CD14-positive monocyte (primary cell): ENCODE results near the gene TBCK. TPM values are rescaled to one million over a fixed set of nuclear protein-coding genes. Genes with fewer than 3 reads are reported as not detected.

Source experiments
- DNase-seq, 3 donors: peaks; one replicate each; pipeline ENCODE4 v3.0.0-alpha.2; 2011 to 2022
- H2AFZ ChIP-seq: 2 replicates; pipeline ENCODE4 v1.6.0; 2012; ENCODE audit warnings: mild to moderate bottlenecking, low read depth, low read length, inconsistent platforms; ENCODE audit not compliant: insufficient read depth, poor library complexity, severe bottlenecking
- H3K27ac ChIP-seq, 2 donors: 1 replicate in 1 of 2; 2 replicates in 1 of 2; pipeline ENCODE4 v1.5.1; 2012 to 2013; ENCODE audit warnings: low read length in 2 of 2, control low read depth in 1 of 2, inconsistent platforms in 1 of 2, low read depth in 1 of 2, mild to moderate bottlenecking in 1 of 2
- H3K27me3 ChIP-seq, 2 donors: one replicate each; pipeline versions ENCODE4 v1.6.0 to v1.6.1; 2011 to 2013; ENCODE audit warnings: low read length in 2 of 2; ENCODE audit not compliant: control insufficient read depth in 2 of 2, insufficient read depth in 2 of 2
- H3K36me3 ChIP-seq, 2 donors: replicated peaks in 1 of 2; 1 replicate in 1 of 2; 2 replicates in 1 of 2; pipeline versions ENCODE4 v1.5.1 to v1.6.1; 2012 to 2013; ENCODE audit warnings: low read length in 2 of 2, control low read depth in 1 of 2, inconsistent platforms in 1 of 2, mild to moderate bottlenecking in 1 of 2; ENCODE audit not compliant: insufficient read depth in 2 of 2, control insufficient read depth in 1 of 2
- H3K4me1 ChIP-seq, 2 donors: 1 replicate in 1 of 2; 2 replicates in 1 of 2; pipeline versions ENCODE4 v1.5.1 to v1.6.1; 2012 to 2013; ENCODE audit warnings: low read length in 2 of 2, control low read depth in 1 of 2, inconsistent platforms in 1 of 2, mild to moderate bottlenecking in 1 of 2, moderate library complexity in 1 of 2; ENCODE audit not compliant: insufficient read depth in 2 of 2, control insufficient read depth in 1 of 2
- H3K4me2 ChIP-seq: replicated peaks from 2 replicates; pipeline ENCODE3; 2012; ENCODE audit warnings: low read length, moderate library complexity, mild to moderate bottlenecking; ENCODE audit not compliant: poor library complexity, severe bottlenecking; ENCODE audit errors: extremely low read depth
- H3K4me3 ChIP-seq, 3 experiments: fragments of 200-600 bp in 1 of 3; sonication (generic) in 1 of 3; replicated peaks in 1 of 3; 1 replicate in 2 of 3; 2 replicates in 1 of 3; pipeline ENCODE4 v1.5.1; 2011 to 2013; ENCODE audit warnings: low read length in 3 of 3, mild to moderate bottlenecking in 3 of 3, control low read depth in 2 of 3, low read depth in 2 of 3, inconsistent platforms in 1 of 3, moderate library complexity in 1 of 3
- H3K79me2 ChIP-seq: 2 replicates; pipeline ENCODE4 v1.6.0; 2012; ENCODE audit warnings: mild to moderate bottlenecking, control low read depth, inconsistent platforms, low read length, moderate library complexity; ENCODE audit not compliant: insufficient read depth
- H3K9ac ChIP-seq: 2 replicates; pipeline ENCODE4 v1.6.0; 2017; ENCODE audit warnings: low read length, mild to moderate bottlenecking; ENCODE audit not compliant: insufficient read depth, poor library complexity, severe bottlenecking
- H3K9me3 ChIP-seq, 2 donors: replicated peaks in 1 of 2; 1 replicate in 1 of 2; 2 replicates in 1 of 2; pipeline versions ENCODE4 v1.5.1 to v1.6.1; 2012 to 2013; ENCODE audit warnings: low read length in 2 of 2, control low read depth in 1 of 2; ENCODE audit not compliant: control insufficient read depth in 1 of 2, insufficient read depth in 1 of 2
- H4K20me1 ChIP-seq: 2 replicates; pipeline ENCODE4 v1.6.0; 2012; ENCODE audit warnings: mild to moderate bottlenecking, low read length, control low read depth, moderate library complexity; ENCODE audit not compliant: insufficient read depth
- H3K27ac Mint-ChIP-seq, 7 donors: one replicate each; pipeline ENCODE4 v1.8.0; 2020; ENCODE audit warnings: mild to moderate bottlenecking in 7 of 7, mixed read lengths in 7 of 7, moderate library complexity in 6 of 7, inconsistent platforms in 2 of 7
- H3K27me3 Mint-ChIP-seq, 3 donors: one replicate each; pipeline ENCODE4 v1.8.0; 2021 to 2022; ENCODE audit warnings: low read depth in 3 of 3, mild to moderate bottlenecking in 3 of 3, mixed read lengths in 3 of 3, moderate library complexity in 3 of 3, inconsistent platforms in 1 of 3
- H3K36me3 Mint-ChIP-seq, 2 donors: one replicate each; pipeline ENCODE4 v1.8.0; 2020; ENCODE audit warnings: mixed read lengths in 2 of 2, inconsistent platforms in 1 of 2, mild to moderate bottlenecking in 1 of 2
- H3K4me1 Mint-ChIP-seq: one replicate; pipeline ENCODE4 v1.8.0; 2020; ENCODE audit warnings: mild to moderate bottlenecking, mixed read lengths
- H3K4me3 Mint-ChIP-seq, 2 donors: one replicate each; pipeline ENCODE4 v1.8.0; 2020; ENCODE audit warnings: mild to moderate bottlenecking in 2 of 2, mixed read lengths in 2 of 2, moderate library complexity in 1 of 2
- H3K9me3 Mint-ChIP-seq, 7 donors: one replicate each; pipeline ENCODE4 v1.8.0; 2020 to 2022; ENCODE audit warnings: mixed read lengths in 7 of 7, mild to moderate bottlenecking in 6 of 7, moderate library complexity in 6 of 7, inconsistent platforms in 2 of 7
- CTCF ChIP-seq: fragments of 200-600 bp; IDR thresholded peaks from one replicate; pipeline ENCODE4 v1.8.0; 2022; ENCODE audit warnings: antibody characterized with exemption, mild to moderate bottlenecking
- WGBS: methylation state at CpG from one replicate; pipeline ENCODE4 v1.1.5; 2013; ENCODE audit warnings: missing lambda C conversion rate; ENCODE audit not compliant: insufficient coverage; 5-methylcytosine and 5-hydroxymethylcytosine counted together
- intact Hi-C, 2 donors: fragments of 100-400 bp; cut with micrococcal nuclease; formaldehyde crosslinking; loops; one replicate each; pipeline versions ENCODE4 v1.15.0 to v1.15.1; 2023
- polyA plus RNA-seq, 3 donors: library from polyadenylated mRNA; depleted of rRNA in 1 of 3; unstranded in 2 of 3; stranded (reverse) in 1 of 3; fragments of 300-500 nt in 2 of 3; fragments of >200 nt in 1 of 3; fragmentation: Illumina TruSeq in 2 of 3; gene quantifications; 1 replicate in 2 of 3; 2 replicates in 1 of 3; pipeline ENCODE4 v1.2.3, GENCODE V29; 2012 to 2021

Gene TBCK
- polyA plus RNA-seq, 3 donors, result 8.0 to 14.0 (median 12.5) TPM

- Mint-ChIP-seq H3K27me3 (peaks cover 0 to 2% (median 0%) of the 10 kb centered on the region in 3 donors), H3K4me1 (peaks cover 17% of the 10 kb centered on the region), H3K27ac (no peak overlapping the region), H3K4me3 (no peak overlapping the region), H3K9me3 (peaks cover 0 to 2% (median 0%) of the 10 kb centered on the region in 7 donors), H3K36me3 (peaks cover 4 to 5% of the 10 kb centered on the region in 2 donors)
- H3K27me3 ChIP-seq, result no peaks in the 10 kb centered on the region
- TF ChIP-seq CTCF, result no peak
- H3K4me3 ChIP-seq, result peak overlapping the region; percentile 94 to 100 (median 95)
- no peaks in the 10 kb centered on the region for H3K9me3 ChIP-seq
- H2AFZ ChIP-seq, result peak overlapping the region; percentile 81
- peaks cover 1 to 7% of the 10 kb centered on the region in 2 donors for H3K36me3 ChIP-seq
- H3K4me2 ChIP-seq, result peak overlapping the region; percentile 77
- 0% methylated on average over 6 of the region's 13 CpGs for WGBS
- intact Hi-C loops, result no loop called here
- peak; percentile 37 to 56 (median 48) for DNase-seq
- peak overlapping the region; percentile 94 for H3K9ac ChIP-seq
- H4K20me1 ChIP-seq, result no peaks in the 10 kb centered on the region
- H3K79me2 ChIP-seq, result peaks cover 86% of the 10 kb centered on the region
- peak overlapping the region; percentile 100 for H3K27ac ChIP-seq
- H3K4me1 ChIP-seq, result peaks cover 20 to 25% of the 10 kb centered on the region in 2 donors
Measured at GRCh38 chr4:106315476-106315967, 487 bp downstream of the TBCK start.

- H3K27me3 ChIP-seq, result no peaks in the 10 kb centered on the region
- H3K36me3 ChIP-seq, result peaks cover 0 to 2% of the 10 kb centered on the region in 2 donors
- peak overlapping the region; percentile 77 for H3K4me2 ChIP-seq
- no CpG with 5 or more reads among the region's 6 CpGs for WGBS
- intact Hi-C loops, result no loop called here
- no peaks in the 10 kb centered on the region for H3K9me3 ChIP-seq
- no peaks in the 10 kb centered on the region for H3K9me3 Mint-ChIP-seq
- H3K4me1 Mint-ChIP-seq, result peaks cover 17% of the 10 kb centered on the region
- TF ChIP-seq CTCF, result no peak
- peak overlapping the region; percentile 81 for H2AFZ ChIP-seq
- H3K27me3 Mint-ChIP-seq, result peaks cover 0 to 2% (median 0%) of the 10 kb centered on the region in 3 donors
- no peaks in the 10 kb centered on the region for H3K36me3 Mint-ChIP-seq
- peak overlapping the region in 3 of 7 donors; percentile 44 to 78 (median 63) for H3K27ac Mint-ChIP-seq
- H3K4me1 ChIP-seq, result peaks cover 20 to 25% of the 10 kb centered on the region in 2 donors
- H3K27ac ChIP-seq, result peak overlapping the region in 1 of 2 donors; percentile 100
- H3K9ac ChIP-seq, result no peak overlapping the region
- peak overlapping the region; percentile 94 to 100 (median 95) for H3K4me3 ChIP-seq
- H3K4me3 Mint-ChIP-seq, result no peak overlapping the region
- DNase-seq, result no peak
- peaks cover 82% of the 10 kb centered on the region for H3K79me2 ChIP-seq
- H4K20me1 ChIP-seq, result no peaks in the 10 kb centered on the region
Measured at GRCh38 chr4:106314960-106315359, 1.0 kb downstream of the TBCK start.
